ENCODE measurements around the gene SLIT1. TPM values are rescaled to one million over a fixed set of nuclear protein-coding genes. Genes with fewer than 3 reads are reported as not detected.
"Not testable (repeated sequence)": the region's sequence is repeated elsewhere in the genome, so short reads cannot be mapped to it uniquely, and the experiment has no call there.

The SLIT1 gene
- polyA plus RNA-seq, 4 donors: 5.4 to 7.7 (median 6.9) TPM

- no peak for DNase-seq (ENCODE audit: low read depth in 4 of 4, low spot score in 3 of 4)
Observed at GRCh38 chr10:97090035-97090434, 95.7 kb downstream of the SLIT1 start.

GRCh38 chr10:97089209-97089870, 96.4 kb downstream of the SLIT1 start:
- DNase-seq (ENCODE audit: low read depth in 4 of 4, low spot score in 3 of 4): peak in 1 of 4 donors; percentile 34

- DNase-seq (ENCODE audit: low read depth in 4 of 4, low spot score in 3 of 4): no peak
Observed at GRCh38 chr10:97087296-97087695, 98.5 kb downstream of the SLIT1 start.

GRCh38 chr10:97086530-97086929, 99.2 kb downstream of the SLIT1 start:
- no peak for DNase-seq (ENCODE audit: low read depth in 4 of 4, low spot score in 3 of 4)

GRCh38 chr10:97083228-97083829, 102.4 kb downstream of the SLIT1 start:
- no peak for DNase-seq (ENCODE audit: low read depth in 4 of 4, low spot score in 3 of 4)

- not testable (repeated sequence) for DNase-seq (ENCODE audit: low read depth in 4 of 4, low spot score in 3 of 4)
Observed at GRCh38 chr10:97082575-97082974, 103.2 kb downstream of the SLIT1 start.

GRCh38 chr10:97081621-97082235, 104.0 kb downstream of the SLIT1 start:
- DNase-seq (ENCODE audit: low read depth in 4 of 4, low spot score in 3 of 4): peak in 3 of 4 donors; percentile 57 to 65 (median 63)

- no peak for DNase-seq (ENCODE audit: low read depth in 4 of 4, low spot score in 3 of 4)
Observed at GRCh38 chr10:97080051-97080776, 105.5 kb downstream of the SLIT1 start.

- DNase-seq (ENCODE audit: low read depth in 4 of 4, low spot score in 3 of 4): no peak
Observed at GRCh38 chr10:97079448-97079847, 106.3 kb downstream of the SLIT1 start.

GRCh38 chr10:97078938-97079445, 106.8 kb downstream of the SLIT1 start:
- DNase-seq (ENCODE audit: low read depth in 4 of 4, low spot score in 3 of 4): no peak

- DNase-seq (ENCODE audit: low read depth in 4 of 4, low spot score in 3 of 4): peak in 1 of 4 donors; percentile 25
Observed at GRCh38 chr10:97078261-97078937, 107.4 kb downstream of the SLIT1 start.

GRCh38 chr10:97076781-97077180, 109.0 kb downstream of the SLIT1 start:
- DNase-seq (ENCODE audit: low read depth in 4 of 4, low spot score in 3 of 4): no peak

GRCh38 chr10:97075961-97076525, 109.7 kb downstream of the SLIT1 start:
- DNase-seq (ENCODE audit: low read depth in 4 of 4, low spot score in 3 of 4): no peak

GRCh38 chr10:97075421-97075820, 110.3 kb downstream of the SLIT1 start:
- DNase-seq (ENCODE audit: low read depth in 4 of 4, low spot score in 3 of 4): no peak

GRCh38 chr10:97074256-97075145, 111.3 kb downstream of the SLIT1 start:
- DNase-seq (ENCODE audit: low read depth in 4 of 4, low spot score in 3 of 4): no peak

- peak; percentile 74 to 81 (median 76) for DNase-seq (ENCODE audit: low read depth in 4 of 4, low spot score in 3 of 4)
Observed at GRCh38 chr10:97072851-97073665, 112.7 kb downstream of the SLIT1 start.

- DNase-seq (ENCODE audit: low read depth in 4 of 4, low spot score in 3 of 4): no peak
Observed at GRCh38 chr10:97071496-97071895, 114.3 kb downstream of the SLIT1 start.
